ENCODE results near the gene ZNF563. TPM values are rescaled to one million over a fixed set of nuclear protein-coding genes. Genes with fewer than 3 reads are reported as not detected.
A peak's percentile ranks its signal among the peaks of the same experiment; 100 is the strongest.

ZNF563 gene
- total RNA-seq, 3 donors from 2014 or later (not counting 1 experiment from before 2014, with no cell fraction given) = 0.78 to 1.00 (median 0.80) TPM

GRCh38 chr19:12346896-12347295, 13.5 kb upstream of the ZNF563 start:
- ATAC-seq (peak; percentile 48 to 67 (median 66)), DNase-seq (peak in 1 of 2 donors; percentile 70)
- no peak overlapping the region for H3K27ac Mint-ChIP-seq
- H3K4me1 Mint-ChIP-seq = no peaks in the 10 kb centered on the region
- TF ChIP-seq CTCF (IDR thresholded peaks at IDR 0.05) = peak; percentile 29
- Histone ChIP-seq H3K4me1 (ENCODE audit: control insufficient read depth, insufficient read depth, low read length) (no peaks in the 10 kb centered on the region), H3K9me3 (ENCODE audit: control insufficient read depth, insufficient read depth, low read length) (peaks cover 10% of the 10 kb centered on the region), H3K4me3 (ENCODE audit: low read length) (no peak overlapping the region), H3K27ac (ENCODE audit: low read length) (no peak overlapping the region), H3K36me3 (ENCODE audit: control insufficient read depth, insufficient read depth, low read length) (peaks cover 2% of the 10 kb centered on the region), H3K27me3 (ENCODE audit: control insufficient read depth, insufficient read depth, low read length) (no peaks in the 10 kb centered on the region)
- H3K9me3 Mint-ChIP-seq = peaks cover 5 to 9% of the 10 kb centered on the region in 2 donors
- no peak overlapping the region for H3K4me3 Mint-ChIP-seq
- whole genome bisulfite sequencing (ENCODE audit: insufficient coverage) = 68% methylated on average over 2 of the region's 2 CpGs
- H3K27me3 Mint-ChIP-seq (ENCODE audit: low read depth in 2 of 2) = no peaks in the 10 kb centered on the region
- H3K36me3 Mint-ChIP-seq = peaks cover 17% of the 10 kb centered on the region
- intact Hi-C loops (cut with micrococcal nuclease) = loop anchor here (1.0 to 5.0 kb wide), 3 partner anchors 144 to 425 kb away; no protein-coding TSS in a partner anchor

GRCh38 chr19:12345197-12345596, 11.8 kb upstream of the ZNF563 start:
- no peaks in the 10 kb centered on the region for H3K36me3 ChIP-seq (ENCODE audit: control insufficient read depth, insufficient read depth, low read length)
- Mint-ChIP-seq H3K4me3 (no peak overlapping the region), H3K4me1 (no peaks in the 10 kb centered on the region), H3K36me3 (peaks cover 7% of the 10 kb centered on the region), H3K27me3 (ENCODE audit: low read depth in 2 of 2) (no peaks in the 10 kb centered on the region), H3K9me3 (no peaks in the 10 kb centered on the region), H3K27ac (no peak overlapping the region)
- intact Hi-C loops (cut with micrococcal nuclease) = loop anchor here (5.0 kb wide), 1 partner anchor 423 kb away; no protein-coding TSS in a partner anchor
- peaks cover 1% of the 10 kb centered on the region for H3K9me3 ChIP-seq (ENCODE audit: control insufficient read depth, insufficient read depth, low read length)
- H3K4me1 ChIP-seq (ENCODE audit: control insufficient read depth, insufficient read depth, low read length) = no peaks in the 10 kb centered on the region
- no CpG with 5 or more reads among the region's 1 CpG for WGBS (ENCODE audit: insufficient coverage)
- H3K4me3 ChIP-seq (ENCODE audit: low read length) = no peak overlapping the region
- no peaks in the 10 kb centered on the region for H3K27me3 ChIP-seq (ENCODE audit: control insufficient read depth, insufficient read depth, low read length)
- ATAC-seq = no peak
- DNase-seq = no peak
- TF ChIP-seq CTCF (IDR thresholded peaks at IDR 0.05) = no peak
- H3K27ac ChIP-seq (ENCODE audit: low read length) = no peak overlapping the region

GRCh38 chr19:12331211-12331941, 2.1 kb downstream of the ZNF563 start:
- no peak for ATAC-seq
- no peaks in the 10 kb centered on the region for H3K9me3 Mint-ChIP-seq
- Histone ChIP-seq H3K36me3 (ENCODE audit: control insufficient read depth, insufficient read depth, low read length) (no peaks in the 10 kb centered on the region), H3K27ac (ENCODE audit: low read length) (no peak overlapping the region), H3K4me3 (ENCODE audit: low read length) (no peak overlapping the region), H3K9me3 (ENCODE audit: control insufficient read depth, insufficient read depth, low read length) (no peaks in the 10 kb centered on the region), H3K4me1 (ENCODE audit: control insufficient read depth, insufficient read depth, low read length) (peaks cover 19% of the 10 kb centered on the region), H3K27me3 (ENCODE audit: control insufficient read depth, insufficient read depth, low read length) (no peaks in the 10 kb centered on the region)
- TF ChIP-seq CTCF (IDR thresholded peaks at IDR 0.05) = no peak
- H3K27ac Mint-ChIP-seq = peak overlapping the region; percentile 91 to 97
- no peaks in the 10 kb centered on the region for H3K36me3 Mint-ChIP-seq
- no peaks in the 10 kb centered on the region for H3K27me3 Mint-ChIP-seq (ENCODE audit: low read depth in 2 of 2)
- peak in 1 of 2 donors; percentile 69 for DNase-seq
- peaks cover 26 to 30% of the 10 kb centered on the region in 2 donors for H3K4me1 Mint-ChIP-seq
- 46% methylated on average over 3 of the region's 4 CpGs for WGBS (ENCODE audit: insufficient coverage)
- intact Hi-C loops (cut with micrococcal nuclease) = no loop called here
- H3K4me3 Mint-ChIP-seq = peak overlapping the region; percentile 86
